ENCODE data around the gene RNF10.

GRCh38 chr12:120586860-120587259, 52.7 kb downstream of the RNF10 start:
- TF ChIP-seq POLR2A (IDR thresholded peaks at IDR 0.05) (no peak), CTCF (IDR thresholded peaks at IDR 0.05) (no peak)

Measured in Peyer's patch (tissue), 4 donors.